ENCODE measurements around the gene ASIC5.

The ASIC5 gene

GRCh38 chr4:155887847-155888570 is 21.9 kb upstream of the ASIC5 start:
- Histone ChIP-seq H4K8ac (ENCODE audit: low read length) (no peak overlapping the region), H2BK5ac (ENCODE audit: low read depth, low read length, poor library complexity, severe bottlenecking) (no peak overlapping the region), H3K14ac (ENCODE audit: low read length in 2 of 2) (no peak overlapping the region), H2BK120ac (ENCODE audit: low read depth, low read length) (no peak overlapping the region), H2BK12ac (ENCODE audit: low read length in 2 of 2) (peak overlapping the region in 1 of 2 experiments; percentile 66), H2BK15ac (ENCODE audit: low read depth, poor library complexity, severe bottlenecking) (no peak overlapping the region), H3K4me2 (ENCODE audit: low read length, poor library complexity, severe bottlenecking) (no peak overlapping the region), H3K36me3 (ENCODE audit: control insufficient read depth in 1 of 2, insufficient read depth in 2 of 2, low read depth in 1 of 2, low read length in 2 of 2) (no peaks in the 10 kb centered on the region), H3K18ac (ENCODE audit: low read depth in 1 of 2, low read length in 2 of 2) (no peak overlapping the region), H3K9ac (ENCODE audit: low read length) (no peak overlapping the region), H3K4ac (ENCODE audit: low read depth in 1 of 2, low read length in 2 of 2) (no peak overlapping the region), H3K27ac (ENCODE audit: low read length, poor library complexity, severe bottlenecking) (no peak overlapping the region), H4K91ac (ENCODE audit: low read length) (no peak overlapping the region), H3K79me1 (replicated peaks; ENCODE audit: low read length, poor library complexity, severe bottlenecking) (no peaks in the 10 kb centered on the region), H3K23ac (ENCODE audit: low read length in 2 of 2) (no peak overlapping the region), H3K4me3 (ENCODE audit: insufficient read depth in 1 of 2, low read depth in 1 of 2, low read length in 2 of 2) (no peak overlapping the region), H3K4me1 (ENCODE audit: control insufficient read depth, insufficient read depth, low read depth, low read length) (no peaks in the 10 kb centered on the region), H3K9me3 (ENCODE audit: control insufficient read depth, low read length) (peaks cover 4% of the 10 kb centered on the region), H2AK5ac (ENCODE audit: low read length, severe bottlenecking) (no peak overlapping the region), H3K27me3 (ENCODE audit: control insufficient read depth in 1 of 2, insufficient read depth in 1 of 2, low read length in 2 of 2) (no peaks in the 10 kb centered on the region), H2AFZ (ENCODE audit: low read depth, low read length) (no peak overlapping the region)
- WGBS, result 75% methylated on average over 4 of the region's 6 CpGs
- DNase-seq, result no peak

- H2BK12ac ChIP-seq (ENCODE audit: low read length in 2 of 2), result no peak overlapping the region
- no peak overlapping the region for H2BK120ac ChIP-seq (ENCODE audit: low read depth, low read length)
- no peaks in the 10 kb centered on the region for H3K27me3 ChIP-seq (ENCODE audit: control insufficient read depth in 1 of 2, insufficient read depth in 1 of 2, low read length in 2 of 2)
- H2BK15ac ChIP-seq (ENCODE audit: low read depth, poor library complexity, severe bottlenecking), result no peak overlapping the region
- H3K9me3 ChIP-seq (ENCODE audit: control insufficient read depth, low read length), result peaks cover 4% of the 10 kb centered on the region
- no peak for DNase-seq
- H3K79me1 ChIP-seq (replicated peaks; ENCODE audit: low read length, poor library complexity, severe bottlenecking), result no peaks in the 10 kb centered on the region
- no peak overlapping the region for H3K4me3 ChIP-seq (ENCODE audit: insufficient read depth in 1 of 2, low read depth in 1 of 2, low read length in 2 of 2)
- no peak overlapping the region for H2AFZ ChIP-seq (ENCODE audit: low read depth, low read length)
- H3K14ac ChIP-seq (ENCODE audit: low read length in 2 of 2), result no peak overlapping the region
- no peak overlapping the region for H4K8ac ChIP-seq (ENCODE audit: low read length)
- no peak overlapping the region for H3K23ac ChIP-seq (ENCODE audit: low read length in 2 of 2)
- H3K4ac ChIP-seq (ENCODE audit: low read depth in 1 of 2, low read length in 2 of 2), result no peak overlapping the region
- H2AK5ac ChIP-seq (ENCODE audit: low read length, severe bottlenecking), result no peak overlapping the region
- no peak overlapping the region for H4K91ac ChIP-seq (ENCODE audit: low read length)
- H3K9ac ChIP-seq (ENCODE audit: low read length), result no peak overlapping the region
- H3K4me1 ChIP-seq (ENCODE audit: control insufficient read depth, insufficient read depth, low read depth, low read length), result no peaks in the 10 kb centered on the region
- no peak overlapping the region for H3K4me2 ChIP-seq (ENCODE audit: low read length, poor library complexity, severe bottlenecking)
- H3K36me3 ChIP-seq (ENCODE audit: control insufficient read depth in 1 of 2, insufficient read depth in 2 of 2, low read depth in 1 of 2, low read length in 2 of 2), result no peaks in the 10 kb centered on the region
- H3K18ac ChIP-seq (ENCODE audit: low read depth in 1 of 2, low read length in 2 of 2), result peak overlapping the region in 1 of 2 experiments; percentile 49
- WGBS, result no CpG with 5 or more reads among the region's 1 CpG
- no peak overlapping the region for H2BK5ac ChIP-seq (ENCODE audit: low read depth, low read length, poor library complexity, severe bottlenecking)
- H3K27ac ChIP-seq (ENCODE audit: low read length, poor library complexity, severe bottlenecking), result no peak overlapping the region
These were observed 21.0 kb upstream of the ASIC5 start for GRCh38 chr4:155887045-155887444.

GRCh38 chr4:155885666-155886065 is 19.6 kb upstream of the ASIC5 start:
- no peak overlapping the region for H3K14ac ChIP-seq (ENCODE audit: low read length in 2 of 2)
- no peaks in the 10 kb centered on the region for H3K79me1 ChIP-seq (replicated peaks; ENCODE audit: low read length, poor library complexity, severe bottlenecking)
- H2BK15ac ChIP-seq (ENCODE audit: low read depth, poor library complexity, severe bottlenecking), result no peak overlapping the region
- H2BK120ac ChIP-seq (ENCODE audit: low read depth, low read length), result no peak overlapping the region
- H3K18ac ChIP-seq (ENCODE audit: low read depth in 1 of 2, low read length in 2 of 2), result no peak overlapping the region
- H3K27me3 ChIP-seq (ENCODE audit: control insufficient read depth in 1 of 2, insufficient read depth in 1 of 2, low read length in 2 of 2), result no peaks in the 10 kb centered on the region
- no peak overlapping the region for H3K23ac ChIP-seq (ENCODE audit: low read length in 2 of 2)
- DNase-seq, result no peak
- H2BK12ac ChIP-seq (ENCODE audit: low read length in 2 of 2), result no peak overlapping the region
- no peak overlapping the region for H4K91ac ChIP-seq (ENCODE audit: low read length)
- no peak overlapping the region for H4K8ac ChIP-seq (ENCODE audit: low read length)
- no peak overlapping the region for H3K4ac ChIP-seq (ENCODE audit: low read depth in 1 of 2, low read length in 2 of 2)
- H3K9me3 ChIP-seq (ENCODE audit: control insufficient read depth, low read length), result no peaks in the 10 kb centered on the region
- H3K4me2 ChIP-seq (ENCODE audit: low read length, poor library complexity, severe bottlenecking), result no peak overlapping the region
- no peak overlapping the region for H2AK5ac ChIP-seq (ENCODE audit: low read length, severe bottlenecking)
- 73% methylated on average over 5 of the region's 6 CpGs for WGBS
- no peak overlapping the region for H3K27ac ChIP-seq (ENCODE audit: low read length, poor library complexity, severe bottlenecking)
- no peaks in the 10 kb centered on the region for H3K4me1 ChIP-seq (ENCODE audit: control insufficient read depth, insufficient read depth, low read depth, low read length)
- H3K9ac ChIP-seq (ENCODE audit: low read length), result no peak overlapping the region
- H3K4me3 ChIP-seq (ENCODE audit: insufficient read depth in 1 of 2, low read depth in 1 of 2, low read length in 2 of 2), result no peak overlapping the region
- H2AFZ ChIP-seq (ENCODE audit: low read depth, low read length), result no peak overlapping the region
- no peak overlapping the region for H2BK5ac ChIP-seq (ENCODE audit: low read depth, low read length, poor library complexity, severe bottlenecking)
- no peaks in the 10 kb centered on the region for H3K36me3 ChIP-seq (ENCODE audit: control insufficient read depth in 1 of 2, insufficient read depth in 2 of 2, low read depth in 1 of 2, low read length in 2 of 2)

GRCh38 chr4:155883895-155884294 is 17.8 kb upstream of the ASIC5 start:
- no peak overlapping the region for H2BK5ac ChIP-seq (ENCODE audit: low read depth, low read length, poor library complexity, severe bottlenecking)
- H3K23ac ChIP-seq (ENCODE audit: low read length in 2 of 2), result no peak overlapping the region
- H3K14ac ChIP-seq (ENCODE audit: low read length in 2 of 2), result no peak overlapping the region
- H3K79me1 ChIP-seq (replicated peaks; ENCODE audit: low read length, poor library complexity, severe bottlenecking), result no peaks in the 10 kb centered on the region
- H2BK15ac ChIP-seq (ENCODE audit: low read depth, poor library complexity, severe bottlenecking), result no peak overlapping the region
- no peaks in the 10 kb centered on the region for H3K9me3 ChIP-seq (ENCODE audit: control insufficient read depth, low read length)
- H4K8ac ChIP-seq (ENCODE audit: low read length), result no peak overlapping the region
- no peak for DNase-seq
- no peaks in the 10 kb centered on the region for H3K27me3 ChIP-seq (ENCODE audit: control insufficient read depth in 1 of 2, insufficient read depth in 1 of 2, low read length in 2 of 2)
- H3K4ac ChIP-seq (ENCODE audit: low read depth in 1 of 2, low read length in 2 of 2), result no peak overlapping the region
- H3K4me1 ChIP-seq (ENCODE audit: control insufficient read depth, insufficient read depth, low read depth, low read length), result no peaks in the 10 kb centered on the region
- H3K4me3 ChIP-seq (ENCODE audit: insufficient read depth in 1 of 2, low read depth in 1 of 2, low read length in 2 of 2), result no peak overlapping the region
- no peak overlapping the region for H2AK5ac ChIP-seq (ENCODE audit: low read length, severe bottlenecking)
- H2AFZ ChIP-seq (ENCODE audit: low read depth, low read length), result no peak overlapping the region
- no peaks in the 10 kb centered on the region for H3K36me3 ChIP-seq (ENCODE audit: control insufficient read depth in 1 of 2, insufficient read depth in 2 of 2, low read depth in 1 of 2, low read length in 2 of 2)
- no peak overlapping the region for H3K27ac ChIP-seq (ENCODE audit: low read length, poor library complexity, severe bottlenecking)
- H4K91ac ChIP-seq (ENCODE audit: low read length), result no peak overlapping the region
- H2BK12ac ChIP-seq (ENCODE audit: low read length in 2 of 2), result no peak overlapping the region
- no peak overlapping the region for H2BK120ac ChIP-seq (ENCODE audit: low read depth, low read length)
- H3K4me2 ChIP-seq (ENCODE audit: low read length, poor library complexity, severe bottlenecking), result no peak overlapping the region
- 92% methylated on average over 3 of the region's 3 CpGs for WGBS
- H3K9ac ChIP-seq (ENCODE audit: low read length), result no peak overlapping the region
- H3K18ac ChIP-seq (ENCODE audit: low read depth in 1 of 2, low read length in 2 of 2), result no peak overlapping the region
